ENCODE measurements around the gene MUC20.

MUC20 gene

DNA sequence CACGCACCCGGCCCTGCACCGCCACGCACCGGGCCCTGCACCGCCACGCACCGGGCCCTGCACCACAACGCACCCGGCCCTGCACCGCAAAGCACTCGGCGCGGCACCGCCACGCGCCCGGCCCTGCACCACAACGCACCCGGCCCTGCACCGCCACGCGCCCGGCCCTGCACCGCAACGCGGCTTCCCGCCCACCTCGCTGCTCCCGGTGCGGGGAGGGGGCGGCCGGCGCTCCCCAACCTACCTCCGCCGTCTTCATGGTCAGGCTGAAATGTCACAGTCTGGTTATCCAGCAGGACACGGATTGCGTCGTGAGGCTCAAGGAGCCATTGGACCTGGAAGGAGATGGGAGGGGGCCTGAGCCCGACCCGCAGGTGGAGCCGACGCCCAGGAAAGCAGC is 41.8 kb downstream of the MUC20 start:
- Histone ChIP-seq H3K36me3 (ENCODE audit: insufficient read depth, low read length) (no peaks in the 10 kb centered on the region), H3K4me3 (ENCODE audit: low read depth in 1 of 2, low read length in 2 of 2) (no peak overlapping the region), H3K9ac (ENCODE audit: low read length) (no peak overlapping the region), H3K9me3 (ENCODE audit: low read length) (no peaks in the 10 kb centered on the region), H3K27ac (ENCODE audit: low read depth, low read length) (no peak overlapping the region), H3K27me3 (ENCODE audit: control insufficient read depth in 1 of 2, insufficient read depth in 2 of 2, low read length in 2 of 2) (peaks cover 5 to 27% of the 10 kb centered on the region in 2 donors), H3K4me1 (ENCODE audit: insufficient read depth, low read length) (peaks cover 7% of the 10 kb centered on the region)

- H3K9me3 ChIP-seq (ENCODE audit: low read length), result no peaks in the 10 kb centered on the region
Measured at GRCh38 chr3:195763076-195763830, 42.5 kb downstream of the MUC20 start.

DNA sequence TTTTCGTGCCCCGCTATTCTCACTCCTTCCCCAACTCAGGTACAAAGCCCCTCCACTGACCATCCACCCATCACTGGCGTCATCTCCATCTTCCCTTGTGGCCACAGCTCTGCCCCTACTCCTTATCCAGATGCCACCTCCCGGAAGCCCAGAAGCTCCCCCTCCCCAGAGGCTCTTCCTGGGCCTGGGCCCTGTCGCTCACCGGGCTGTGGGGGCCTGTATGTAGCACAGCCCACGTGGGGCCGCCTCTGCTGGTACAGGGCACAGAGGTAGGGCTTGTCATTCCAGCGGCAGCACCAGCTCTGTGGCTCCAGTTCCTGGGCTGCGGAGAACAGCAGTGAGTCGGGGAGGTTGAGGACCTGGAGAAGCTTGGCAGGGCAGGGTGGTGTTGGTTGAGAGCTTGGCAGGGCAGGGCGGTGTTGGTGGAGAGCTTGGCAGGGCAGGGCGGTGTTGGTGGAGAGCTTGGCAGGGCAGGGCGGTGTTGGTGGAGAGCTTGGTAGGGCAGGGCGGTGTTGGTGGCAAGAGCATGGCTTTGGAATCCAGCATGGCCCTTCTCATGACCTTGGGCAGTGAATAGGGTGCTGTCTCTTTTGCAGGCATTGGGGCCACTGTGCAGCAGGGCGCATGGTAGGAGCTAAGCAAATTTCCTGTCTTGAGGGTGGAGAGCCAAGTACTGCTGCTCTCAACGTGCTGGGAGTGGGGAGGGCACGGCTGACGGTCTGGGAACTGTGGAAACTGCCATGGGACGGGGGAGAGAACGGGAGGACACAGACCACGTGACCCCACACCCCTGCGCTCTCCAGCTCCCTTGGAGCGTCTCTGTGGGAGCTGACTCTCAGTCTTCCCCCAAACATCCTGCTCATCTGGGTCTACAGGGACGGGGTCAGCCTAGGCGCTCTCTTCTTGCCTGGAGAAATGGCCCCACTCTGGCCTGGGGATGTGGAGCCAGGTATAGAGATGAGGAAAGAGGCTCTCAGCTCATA is 43.4 kb downstream of the MUC20 start:
- peaks cover 7% of the 10 kb centered on the region for H3K4me1 ChIP-seq (ENCODE audit: insufficient read depth, low read length)
- no peak overlapping the region for H3K9ac ChIP-seq (ENCODE audit: low read length)
- H3K36me3 ChIP-seq (ENCODE audit: insufficient read depth, low read length), result no peaks in the 10 kb centered on the region
- H3K27me3 ChIP-seq (ENCODE audit: control insufficient read depth in 1 of 2, insufficient read depth in 2 of 2, low read length in 2 of 2), result peaks cover 1 to 27% of the 10 kb centered on the region in 2 donors
- H3K4me3 ChIP-seq (ENCODE audit: low read depth in 1 of 2, low read length in 2 of 2), result no peak overlapping the region
- H3K9me3 ChIP-seq (ENCODE audit: low read length), result no peaks in the 10 kb centered on the region
- H3K27ac ChIP-seq (ENCODE audit: low read depth, low read length), result no peak overlapping the region

More at GRCh38 chr3:195763076-195763830, 42.5 kb downstream of the MUC20 start:
- H3K4me1 ChIP-seq (ENCODE audit: insufficient read depth, low read length), result peaks cover 7% of the 10 kb centered on the region
- no peaks in the 10 kb centered on the region for H3K36me3 ChIP-seq (ENCODE audit: insufficient read depth, low read length)
- peaks cover 4 to 27% of the 10 kb centered on the region in 2 donors for H3K27me3 ChIP-seq (ENCODE audit: control insufficient read depth in 1 of 2, insufficient read depth in 2 of 2, low read length in 2 of 2)
- H3K27ac ChIP-seq (ENCODE audit: low read depth, low read length), result no peak overlapping the region
- H3K4me3 ChIP-seq (ENCODE audit: low read depth in 1 of 2, low read length in 2 of 2), result no peak overlapping the region
- H3K9ac ChIP-seq (ENCODE audit: low read length), result no peak overlapping the region

GRCh38 chr3:195764961-195765706 is 44.4 kb downstream of the MUC20 start:
- no peak overlapping the region for H3K27ac ChIP-seq (ENCODE audit: low read depth, low read length)
- H3K27me3 ChIP-seq (ENCODE audit: control insufficient read depth in 1 of 2, insufficient read depth in 2 of 2, low read length in 2 of 2), result peaks cover 0 to 27% of the 10 kb centered on the region in 2 donors
- no peak overlapping the region for H3K4me3 ChIP-seq (ENCODE audit: low read depth in 1 of 2, low read length in 2 of 2)
- no peaks in the 10 kb centered on the region for H3K36me3 ChIP-seq (ENCODE audit: insufficient read depth, low read length)
- no peaks in the 10 kb centered on the region for H3K9me3 ChIP-seq (ENCODE audit: low read length)
- peaks cover 7% of the 10 kb centered on the region for H3K4me1 ChIP-seq (ENCODE audit: insufficient read depth, low read length)
- H3K9ac ChIP-seq (ENCODE audit: low read length), result no peak overlapping the region

- H3K4me1 ChIP-seq (ENCODE audit: insufficient read depth, low read length), result no peaks in the 10 kb centered on the region
- H3K27ac ChIP-seq (ENCODE audit: low read depth, low read length), result no peak overlapping the region
- H3K9me3 ChIP-seq (ENCODE audit: low read length), result no peaks in the 10 kb centered on the region
- peaks cover 0 to 23% of the 10 kb centered on the region in 2 donors for H3K27me3 ChIP-seq (ENCODE audit: control insufficient read depth in 1 of 2, insufficient read depth in 2 of 2, low read length in 2 of 2)
- no peak overlapping the region for H3K9ac ChIP-seq (ENCODE audit: low read length)
- no peak overlapping the region for H3K4me3 ChIP-seq (ENCODE audit: low read depth in 1 of 2, low read length in 2 of 2)
- no peaks in the 10 kb centered on the region for H3K36me3 ChIP-seq (ENCODE audit: insufficient read depth, low read length)
Measured at GRCh38 chr3:195766671-195767070, 45.9 kb downstream of the MUC20 start.

- Histone ChIP-seq H3K36me3 (ENCODE audit: insufficient read depth, low read length) (no peaks in the 10 kb centered on the region), H3K4me1 (ENCODE audit: insufficient read depth, low read length) (no peaks in the 10 kb centered on the region), H3K9me3 (ENCODE audit: low read length) (no peaks in the 10 kb centered on the region), H3K9ac (ENCODE audit: low read length) (no peak overlapping the region), H3K27me3 (ENCODE audit: control insufficient read depth in 1 of 2, insufficient read depth in 2 of 2, low read length in 2 of 2) (peaks cover 0 to 14% of the 10 kb centered on the region in 2 donors), H3K27ac (ENCODE audit: low read depth, low read length) (no peak overlapping the region), H3K4me3 (ENCODE audit: low read depth in 1 of 2, low read length in 2 of 2) (no peak overlapping the region)
Measured at GRCh38 chr3:195767792-195768191, 47.0 kb downstream of the MUC20 start.

DNA sequence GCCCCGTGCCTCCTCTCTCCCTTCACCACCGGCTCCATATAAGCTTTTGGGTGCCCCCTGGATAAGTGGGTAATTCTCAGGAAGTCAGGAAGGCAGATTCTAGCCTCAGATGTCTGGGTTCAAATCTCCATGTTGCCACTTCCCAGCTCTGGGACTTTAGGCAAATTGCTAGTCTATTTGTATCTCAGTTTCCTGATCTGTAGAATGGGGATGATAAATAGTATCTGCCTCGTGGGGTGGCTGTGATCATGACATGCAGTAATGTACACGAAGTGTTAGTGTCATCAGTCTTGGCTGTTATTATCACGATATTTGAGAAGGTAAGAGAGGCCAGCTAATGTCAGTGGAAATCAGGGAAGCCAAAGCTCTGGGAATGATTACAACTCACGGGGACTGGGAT is 47.6 kb downstream of the MUC20 start:
- no peak overlapping the region for H3K27ac ChIP-seq (ENCODE audit: low read depth, low read length)
- no peaks in the 10 kb centered on the region for H3K36me3 ChIP-seq (ENCODE audit: insufficient read depth, low read length)
- no peak overlapping the region for H3K9ac ChIP-seq (ENCODE audit: low read length)
- no peaks in the 10 kb centered on the region for H3K9me3 ChIP-seq (ENCODE audit: low read length)
- no peaks in the 10 kb centered on the region for H3K4me1 ChIP-seq (ENCODE audit: insufficient read depth, low read length)
- H3K4me3 ChIP-seq (ENCODE audit: low read depth in 1 of 2, low read length in 2 of 2), result no peak overlapping the region
- H3K27me3 ChIP-seq (ENCODE audit: control insufficient read depth in 1 of 2, insufficient read depth in 2 of 2, low read length in 2 of 2), result peaks cover 0 to 8% of the 10 kb centered on the region in 2 donors

DNA sequence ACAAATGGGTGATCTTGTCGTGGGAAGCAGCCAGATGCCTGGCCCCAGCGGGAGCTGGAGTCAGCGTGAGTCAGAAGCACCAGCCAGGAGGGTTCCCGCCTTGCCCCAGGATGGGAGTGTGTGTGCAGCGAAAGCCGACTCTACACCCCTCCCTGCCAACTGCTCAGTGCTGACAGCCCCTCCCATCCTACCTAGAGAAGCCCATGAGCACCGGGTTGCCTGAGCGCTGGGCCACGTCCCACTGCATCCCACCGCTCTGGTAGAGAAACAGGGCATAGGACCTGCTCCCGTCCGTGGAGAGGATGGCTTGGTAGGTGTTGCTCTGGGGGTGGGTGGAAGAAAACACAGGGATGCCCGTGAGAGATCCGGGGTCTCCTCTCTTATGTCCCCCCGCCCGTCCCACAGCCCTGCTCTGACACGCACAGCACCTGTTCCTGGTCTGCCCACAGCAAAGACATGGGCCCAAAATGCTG is 48.1 kb downstream of the MUC20 start:
- Histone ChIP-seq H3K27ac (ENCODE audit: low read depth, low read length) (no peak overlapping the region), H3K27me3 (ENCODE audit: control insufficient read depth in 1 of 2, insufficient read depth in 2 of 2, low read length in 2 of 2) (peaks cover 0 to 4% of the 10 kb centered on the region in 2 donors), H3K9me3 (ENCODE audit: low read length) (no peaks in the 10 kb centered on the region), H3K9ac (ENCODE audit: low read length) (no peak overlapping the region), H3K4me1 (ENCODE audit: insufficient read depth, low read length) (no peaks in the 10 kb centered on the region), H3K36me3 (ENCODE audit: insufficient read depth, low read length) (no peaks in the 10 kb centered on the region), H3K4me3 (ENCODE audit: low read depth in 1 of 2, low read length in 2 of 2) (no peak overlapping the region)

DNA sequence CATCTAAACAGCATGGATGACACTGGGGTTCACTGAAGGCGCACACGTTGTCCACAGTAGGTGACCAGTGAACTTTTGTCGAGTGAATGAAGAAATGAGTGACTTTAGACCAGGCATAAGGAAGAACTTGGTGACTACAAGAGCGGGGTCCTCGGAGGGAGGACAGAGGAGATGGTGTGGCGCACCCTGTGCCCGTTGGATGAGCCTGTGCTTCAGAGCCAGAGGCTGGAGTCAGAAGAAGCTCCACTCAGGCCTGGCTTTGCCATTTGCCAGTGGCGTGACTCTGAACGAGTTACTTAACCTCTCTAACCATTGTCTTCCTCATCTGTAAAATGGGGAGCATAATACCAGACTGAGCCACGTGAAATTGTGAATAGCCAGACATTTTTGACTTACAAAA is 48.8 kb downstream of the MUC20 start:
- H3K36me3 ChIP-seq (ENCODE audit: insufficient read depth, low read length), result no peaks in the 10 kb centered on the region

DNA sequence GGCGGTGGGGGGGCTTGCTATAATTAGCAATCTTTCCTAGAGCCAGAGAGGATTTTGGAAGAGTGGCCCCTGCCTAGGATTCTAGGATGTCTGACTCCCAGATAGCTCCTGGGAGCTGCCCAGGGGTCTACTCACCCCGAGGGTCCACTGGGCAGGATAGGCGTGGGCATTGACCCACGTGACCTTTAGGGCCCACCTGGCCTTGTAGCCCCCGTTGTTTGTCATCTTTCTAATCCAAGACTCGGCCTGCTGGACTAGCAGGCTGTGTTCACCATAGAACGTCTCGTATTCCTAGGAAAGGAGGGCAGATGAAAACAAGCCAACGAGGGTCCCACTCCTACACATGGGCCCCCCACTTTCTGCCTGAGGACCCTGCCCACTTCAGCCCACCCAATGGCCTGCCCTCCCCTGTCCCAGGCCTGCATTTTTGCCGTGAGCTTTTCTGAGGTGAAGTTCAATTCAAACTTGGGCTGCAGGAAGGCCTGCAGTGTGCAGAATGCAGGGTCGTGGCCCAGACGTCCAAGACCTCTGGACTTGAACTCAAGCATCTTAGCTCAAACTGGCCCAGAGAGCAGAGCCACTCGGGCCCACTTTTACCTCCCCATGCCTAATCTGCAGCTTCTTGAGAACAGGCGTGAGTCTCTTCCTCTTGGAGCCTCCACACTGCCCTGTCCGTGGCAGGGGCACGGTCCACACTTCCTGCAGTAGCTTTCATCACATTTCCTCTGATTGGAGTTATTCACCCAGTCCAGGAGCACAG is 49.5 kb downstream of the MUC20 start:
- no peak overlapping the region for H3K9ac ChIP-seq (ENCODE audit: low read length)
- no peak overlapping the region for H3K4me3 ChIP-seq (ENCODE audit: low read depth in 1 of 2, low read length in 2 of 2)
- no peaks in the 10 kb centered on the region for H3K36me3 ChIP-seq (ENCODE audit: insufficient read depth, low read length)
- H3K27ac ChIP-seq (ENCODE audit: low read depth, low read length), result no peak overlapping the region
- H3K27me3 ChIP-seq (ENCODE audit: control insufficient read depth in 1 of 2, insufficient read depth in 2 of 2, low read length in 2 of 2), result no peaks in the 10 kb centered on the region
- H3K4me1 ChIP-seq (ENCODE audit: insufficient read depth, low read length), result no peaks in the 10 kb centered on the region
- no peaks in the 10 kb centered on the region for H3K9me3 ChIP-seq (ENCODE audit: low read length)

More for the DNA sequence above, 48.8 kb downstream of the MUC20 start:
- Histone ChIP-seq H3K4me1 (ENCODE audit: insufficient read depth, low read length) (no peaks in the 10 kb centered on the region), H3K9ac (ENCODE audit: low read length) (no peak overlapping the region), H3K9me3 (ENCODE audit: low read length) (no peaks in the 10 kb centered on the region), H3K4me3 (ENCODE audit: low read depth in 1 of 2, low read length in 2 of 2) (no peak overlapping the region), H3K27ac (ENCODE audit: low read depth, low read length) (no peak overlapping the region), H3K27me3 (ENCODE audit: control insufficient read depth in 1 of 2, insufficient read depth in 2 of 2, low read length in 2 of 2) (no peaks in the 10 kb centered on the region)

Data from muscle layer of colon (tissue), 2 donors.